Ovary (tissue), 3 donors: ENCODE data around the gene JAG1.

Source experiments
- EP300 ChIP-seq: sonication (generic); formaldehyde crosslinking; IDR thresholded peaks from one replicate; pipeline ENCODE4 v1.6.1; 2017; ENCODE audit warnings: antibody characterized with exemption
- POLR2A ChIP-seq: fragments of 450-650 bp; IDR thresholded peaks from one replicate; pipeline ENCODE4 v1.6.1; 2017; ENCODE audit warnings: antibody characterized with exemption, mild to moderate bottlenecking, moderate library complexity
- TF ChIP-seq, protein P1 (sequence below), 3 donors: fragments of 450-650 bp in 2 of 3; fragments of 200-600 bp in 1 of 3; IDR thresholded peaks; one replicate each; pipeline versions ENCODE4 v1.5.1 to v1.8.0; 2016 to 2022; ENCODE audit warnings: antibody characterized with exemption in 3 of 3, mild to moderate bottlenecking in 1 of 3
- donor health status: DM: no; HTN: no; CAD: no.

DNA sequence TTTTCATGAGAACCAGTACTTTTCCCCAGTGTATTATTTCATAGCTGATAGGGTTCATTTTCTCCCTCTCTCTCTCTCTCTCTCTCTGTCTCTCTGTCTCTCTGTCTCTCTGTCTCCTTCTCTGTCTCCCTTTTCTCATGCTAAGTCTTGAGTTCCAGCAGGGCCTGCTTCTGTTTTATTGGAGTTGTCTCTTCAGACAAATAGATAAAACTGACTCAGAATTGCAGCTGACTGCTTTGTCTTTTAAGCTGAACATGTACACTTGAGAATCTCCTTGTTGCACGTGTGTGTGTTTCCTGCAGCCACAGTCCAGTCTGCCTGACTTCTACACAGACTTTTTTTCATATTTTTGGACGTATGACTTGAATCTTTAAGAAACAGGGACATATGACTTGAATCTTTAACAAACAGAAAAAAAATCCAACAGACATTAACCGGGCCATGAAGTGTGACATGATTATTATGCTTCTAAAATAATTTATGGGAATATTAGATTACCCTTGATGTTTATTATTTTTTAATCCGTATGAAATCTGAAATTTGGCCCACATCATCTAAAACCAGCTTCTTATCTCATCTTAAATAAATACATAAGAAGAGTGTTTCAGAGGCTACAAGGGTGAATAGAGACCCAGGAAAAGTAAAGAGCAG lies 71.5 kb downstream of the JAG1 start:
- TF ChIP-seq, protein P1, sequence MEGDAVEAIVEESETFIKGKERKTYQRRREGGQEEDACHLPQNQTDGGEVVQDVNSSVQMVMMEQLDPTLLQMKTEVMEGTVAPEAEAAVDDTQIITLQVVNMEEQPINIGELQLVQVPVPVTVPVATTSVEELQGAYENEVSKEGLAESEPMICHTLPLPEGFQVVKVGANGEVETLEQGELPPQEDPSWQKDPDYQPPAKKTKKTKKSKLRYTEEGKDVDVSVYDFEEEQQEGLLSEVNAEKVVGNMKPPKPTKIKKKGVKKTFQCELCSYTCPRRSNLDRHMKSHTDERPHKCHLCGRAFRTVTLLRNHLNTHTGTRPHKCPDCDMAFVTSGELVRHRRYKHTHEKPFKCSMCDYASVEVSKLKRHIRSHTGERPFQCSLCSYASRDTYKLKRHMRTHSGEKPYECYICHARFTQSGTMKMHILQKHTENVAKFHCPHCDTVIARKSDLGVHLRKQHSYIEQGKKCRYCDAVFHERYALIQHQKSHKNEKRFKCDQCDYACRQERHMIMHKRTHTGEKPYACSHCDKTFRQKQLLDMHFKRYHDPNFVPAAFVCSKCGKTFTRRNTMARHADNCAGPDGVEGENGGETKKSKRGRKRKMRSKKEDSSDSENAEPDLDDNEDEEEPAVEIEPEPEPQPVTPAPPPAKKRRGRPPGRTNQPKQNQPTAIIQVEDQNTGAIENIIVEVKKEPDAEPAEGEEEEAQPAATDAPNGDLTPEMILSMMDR (IDR thresholded peaks at IDR 0.05), result no peak
- TF ChIP-seq POLR2A (no peak), EP300 (no peak)
